NT2/D1 (cell line): Measurements from ENCODE around the gene SATB2.

ENCODE experiments used
- SUZ12 ChIP-seq: IDR thresholded peaks from 2 replicates; pipeline ENCODE4 v1.6.1; 2011; ENCODE audit not compliant: insufficient read length, insufficient read depth; ENCODE audit errors: extremely low read depth
- YY1 ChIP-seq: IDR thresholded peaks from 2 replicates; pipeline ENCODE4 v1.6.1; 2011; ENCODE audit not compliant: insufficient read length, insufficient read depth
- ZNF274 ChIP-seq: IDR thresholded peaks from 2 replicates; pipeline ENCODE4 v1.6.1; 2011; ENCODE audit warnings: mild to moderate bottlenecking, low read depth, low read length

- TF ChIP-seq SUZ12 (no peak), YY1 (no peak), ZNF274 (no peak)
Observed at GRCh38 chr2:199431746-199432213, 26.0 kb downstream of the SATB2 start.
